ENCODE data around the gene ZACN.

Gene ZACN

DNA sequence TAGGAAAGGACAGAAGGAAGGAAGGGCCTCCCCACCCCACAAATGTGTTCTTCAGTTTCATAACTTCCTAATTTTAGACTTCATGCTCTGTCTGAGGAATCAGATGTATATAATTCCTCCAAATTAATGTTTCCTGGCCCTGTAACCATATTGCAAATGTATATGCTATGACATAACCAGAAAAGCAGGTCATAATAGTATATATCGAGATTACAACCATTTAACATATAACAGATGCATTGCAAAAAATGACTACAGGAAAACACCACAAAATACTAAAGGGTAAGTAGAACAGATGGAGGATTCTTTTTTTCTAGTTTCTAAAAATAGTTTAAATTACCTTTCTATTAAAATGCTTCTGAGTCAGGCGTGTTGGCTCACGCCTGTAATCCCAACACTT lies 27.7 kb downstream of the ZACN start:
- peak; percentile 64 for DNase-seq

DNA sequence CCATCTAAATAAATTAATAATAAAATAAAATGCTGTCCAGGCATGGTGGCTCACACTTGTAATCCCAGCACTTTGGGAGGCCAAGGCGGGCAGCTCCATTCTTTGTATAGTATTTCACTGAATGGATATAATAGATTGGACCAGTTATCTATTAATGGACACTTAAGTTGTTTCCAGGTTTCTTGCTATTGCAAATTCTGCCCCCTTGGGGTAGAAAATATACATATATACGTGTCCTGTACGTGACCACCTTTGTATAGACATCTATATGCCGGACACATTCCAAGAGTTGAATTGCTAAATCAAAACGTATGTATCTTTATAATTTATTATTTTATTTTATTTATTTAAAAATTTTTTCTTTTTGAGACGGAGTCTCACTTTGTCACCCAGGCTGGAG lies 28.5 kb downstream of the ZACN start:
- no peak for DNase-seq

DNA sequence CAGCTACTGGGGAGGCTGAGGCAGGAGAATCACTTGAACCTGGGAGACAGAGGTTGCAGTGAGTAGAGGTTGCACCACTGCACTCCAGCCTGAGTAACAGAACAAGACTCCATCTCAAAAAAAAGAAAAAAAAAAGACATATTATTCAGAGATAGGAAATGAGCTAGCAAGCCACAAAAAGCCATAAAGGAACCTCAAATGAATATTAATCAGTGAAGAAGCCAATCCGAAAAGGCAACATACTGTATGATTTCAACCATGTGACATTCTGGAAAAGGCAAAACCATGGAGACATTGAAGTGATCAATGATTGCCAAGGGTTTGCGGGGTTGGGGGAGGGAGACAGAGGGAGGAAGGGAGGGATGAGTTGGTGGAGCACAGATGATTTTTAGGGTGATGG lies 33.0 kb downstream of the ZACN start:
- peak; percentile 32 for DNase-seq

DNA sequence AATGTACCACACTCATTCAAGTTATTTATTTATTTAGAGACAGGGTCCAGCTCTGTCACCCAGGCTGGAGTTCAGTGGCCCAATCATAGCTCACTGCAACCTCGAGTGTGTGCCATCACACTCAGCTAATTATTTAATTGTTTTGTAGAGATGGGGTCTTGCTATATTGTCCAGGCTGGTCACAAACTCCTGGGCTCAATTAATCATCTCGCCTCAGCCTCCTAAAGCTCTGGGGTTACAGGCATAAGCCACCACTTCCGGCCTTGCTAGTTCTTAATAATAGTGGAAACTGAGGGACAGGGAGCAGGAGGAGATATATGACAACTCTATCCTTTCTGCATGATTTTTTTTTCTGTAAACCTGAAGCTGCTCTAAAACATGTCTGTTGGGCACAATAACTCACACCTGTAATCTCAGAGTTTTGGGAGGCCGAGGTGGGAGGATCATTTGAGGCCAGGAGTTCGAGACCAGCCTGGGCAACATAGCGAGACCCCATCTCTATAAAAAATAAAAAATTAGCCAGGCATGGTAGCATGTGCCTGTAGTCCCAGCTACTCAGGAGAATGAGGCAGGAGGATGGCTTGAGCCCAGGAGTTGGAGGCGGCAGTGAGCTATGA lies 36.3 kb downstream of the ZACN start:
- DNase-seq = no peak

DNA sequence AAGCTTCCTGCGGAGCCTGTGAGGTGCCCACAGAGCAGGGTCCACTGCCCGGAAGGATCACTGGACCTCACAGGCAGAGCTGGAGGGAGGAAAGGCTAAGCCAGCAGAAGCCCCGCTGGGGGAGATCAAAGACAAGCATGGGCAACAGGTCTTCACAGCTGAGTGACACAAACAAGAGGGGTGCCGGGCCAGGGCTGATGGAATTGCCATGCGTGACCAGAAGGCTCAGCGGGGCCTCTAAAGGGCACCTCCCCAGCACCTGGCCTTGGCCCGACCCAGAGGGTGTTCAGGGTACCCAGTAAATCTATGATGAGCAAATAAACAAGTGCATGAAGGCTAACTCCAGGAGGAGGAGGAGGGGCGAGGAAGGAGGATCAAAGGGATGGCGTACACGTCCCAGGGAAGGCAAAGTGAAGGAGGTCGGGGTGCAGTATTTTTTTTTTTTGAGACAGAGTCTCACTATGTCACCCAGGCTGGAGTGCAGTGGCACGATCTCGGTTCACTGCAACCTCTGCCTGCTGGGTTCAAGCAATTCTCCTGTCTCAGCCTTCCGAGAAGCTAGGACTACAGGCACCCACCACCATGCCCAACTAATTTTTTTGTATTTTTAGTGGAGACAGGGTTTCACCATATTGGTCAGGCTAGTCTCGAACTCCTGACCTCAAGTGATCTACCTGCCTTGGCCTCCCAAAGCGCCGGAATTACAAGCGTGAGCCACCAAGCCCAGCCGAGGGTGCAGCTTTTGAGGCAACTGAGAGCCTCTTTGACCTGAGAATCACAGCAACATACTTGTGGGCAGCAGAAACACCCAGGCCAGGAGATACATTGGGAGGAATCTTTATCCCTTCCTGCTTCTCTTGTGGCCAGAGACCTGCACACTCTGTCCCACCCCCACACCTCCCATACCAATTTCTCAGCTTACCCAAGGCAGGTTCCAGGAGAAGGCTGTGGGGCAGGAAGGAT lies 40.7 kb downstream of the ZACN start:
- DNase-seq = no peak

DNA sequence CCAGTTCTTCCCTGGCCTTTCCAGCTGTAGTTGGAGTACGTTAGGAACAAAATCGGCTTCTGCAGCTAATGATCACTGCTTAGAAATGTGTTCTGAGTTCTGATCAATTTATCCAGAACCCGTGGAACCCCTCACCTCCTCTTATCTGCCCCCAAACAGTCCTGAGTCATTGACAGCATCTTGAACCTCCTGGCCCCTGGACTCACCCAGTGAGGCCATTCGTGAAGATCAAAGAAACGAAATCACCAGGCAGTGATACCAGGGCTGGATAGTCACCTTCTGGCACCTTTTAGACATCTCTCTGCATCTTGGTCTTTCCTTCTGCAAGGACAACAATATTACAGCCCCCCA lies 41.7 kb downstream of the ZACN start:
- DNase-seq = no peak

DNA sequence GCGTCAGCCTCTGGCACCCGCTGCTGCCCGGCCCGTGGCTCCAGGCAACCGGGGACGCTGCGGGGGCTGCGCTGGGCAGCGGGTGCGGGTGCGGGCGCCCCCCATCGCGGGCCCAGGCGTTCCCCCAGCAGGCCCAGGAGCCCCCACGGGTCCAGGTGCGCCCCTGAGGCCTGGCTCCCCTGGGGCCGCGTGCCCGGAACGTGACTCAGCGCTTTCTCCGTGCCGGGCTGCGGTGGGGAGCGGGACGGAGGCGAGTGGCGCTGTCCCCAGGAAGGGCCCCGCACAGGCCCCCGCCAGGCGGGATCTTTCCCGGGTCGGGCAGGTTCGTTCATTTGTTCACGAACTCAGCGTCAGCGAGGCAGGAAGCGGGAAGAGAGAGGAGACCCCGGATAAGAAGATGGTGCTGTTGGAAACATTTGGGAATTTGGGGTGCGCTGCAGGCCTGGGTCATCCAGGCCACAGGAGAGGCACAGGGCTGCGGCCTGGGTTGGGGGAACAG lies 43.0 kb downstream of the ZACN start:
- peak; percentile 48 for DNase-seq

DNA sequence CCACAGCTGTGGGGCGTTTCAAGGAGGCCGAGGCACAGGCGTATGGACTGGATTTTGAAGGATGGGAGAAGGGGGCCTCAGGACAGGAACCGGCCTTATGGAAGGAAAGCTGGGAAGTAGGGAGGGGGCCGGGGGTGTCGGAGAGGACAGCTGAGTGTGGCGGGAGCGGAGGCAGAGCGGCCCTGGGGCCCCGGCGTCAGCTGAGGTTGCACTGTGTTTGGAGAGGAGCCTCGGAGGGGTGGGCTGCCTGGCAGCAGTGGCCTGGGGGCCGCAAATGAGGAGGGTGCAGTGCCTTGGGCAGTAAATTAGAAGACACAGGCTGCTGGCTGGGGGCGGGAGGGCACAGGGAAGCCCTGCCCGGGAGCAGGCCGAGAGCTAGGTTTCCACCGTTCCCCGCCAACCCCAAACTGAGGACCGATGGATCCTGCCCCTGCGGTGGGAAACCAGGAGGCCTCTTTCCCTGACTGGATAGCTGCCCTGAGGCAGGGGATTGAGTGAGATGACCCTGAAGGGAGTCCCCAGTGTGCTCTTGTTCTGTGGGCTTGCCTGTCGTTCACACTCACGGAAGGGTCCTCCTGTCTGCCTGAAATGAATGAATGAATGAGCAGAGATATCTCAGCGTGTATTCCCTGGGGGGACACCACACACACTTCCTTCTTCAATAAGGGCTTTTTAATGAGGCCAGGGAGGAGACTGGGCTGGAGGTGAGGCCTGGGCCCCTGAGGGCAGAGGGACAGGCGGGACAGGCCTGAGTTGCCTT lies 43.6 kb downstream of the ZACN start:
- DNase-seq = no peak

DNA sequence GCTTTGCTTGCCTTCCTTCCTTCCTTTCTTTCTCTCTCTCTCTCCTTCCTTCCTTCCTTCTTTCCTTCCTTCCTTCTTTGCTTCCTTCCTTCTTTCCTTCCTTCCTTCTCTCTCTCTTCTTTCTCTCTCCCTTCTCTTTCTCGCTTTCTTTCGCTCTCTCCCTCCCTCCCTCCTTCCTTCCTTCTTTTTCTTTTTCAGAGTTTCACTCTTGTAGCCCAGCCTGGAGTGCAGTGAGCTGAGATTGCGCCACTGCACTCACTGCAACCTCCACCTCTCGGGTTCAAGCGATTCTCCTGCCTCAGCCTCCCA lies 44.2 kb downstream of the ZACN start:
- no peak for DNase-seq

DNA sequence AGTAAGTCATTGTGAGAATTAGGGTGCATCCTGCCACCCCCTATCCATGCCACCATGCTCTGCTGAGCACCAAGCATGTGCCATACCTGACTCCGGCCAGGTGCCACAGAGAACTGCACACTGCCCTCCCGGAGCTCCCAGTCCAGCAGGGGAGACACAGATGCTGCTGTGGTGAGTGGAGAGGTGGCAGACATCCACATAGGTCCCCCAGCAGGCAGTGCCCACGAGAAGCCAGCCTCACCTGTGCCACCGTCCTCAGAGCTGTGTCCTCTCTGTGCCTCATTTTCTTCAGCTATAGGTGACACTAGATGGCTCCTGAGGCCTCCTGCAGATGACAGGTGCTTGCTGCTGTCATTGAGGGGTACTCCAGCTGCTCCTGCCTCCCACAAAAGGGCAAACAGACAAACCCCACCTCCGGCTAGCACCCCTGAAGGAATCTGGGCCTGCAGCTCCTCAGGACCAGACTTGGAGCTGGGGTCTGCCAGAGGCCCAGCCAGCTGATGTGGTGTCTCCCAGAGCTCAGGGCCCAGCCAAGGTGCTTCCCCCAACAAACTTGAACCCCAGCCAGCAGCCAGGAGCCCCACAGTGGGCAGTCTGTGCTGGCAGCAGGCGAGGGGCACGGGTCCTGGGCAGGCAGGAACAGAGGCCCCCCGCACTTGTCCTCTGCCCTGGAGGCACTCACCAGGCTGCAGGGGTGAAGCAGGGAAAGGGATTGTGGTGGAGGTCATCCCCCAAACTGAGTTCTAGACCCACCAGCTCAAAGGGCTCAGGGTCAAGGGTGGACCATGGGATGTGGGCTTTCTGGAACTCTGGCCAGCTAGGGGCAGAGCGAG lies 45.0 kb downstream of the ZACN start:
- no peak for DNase-seq

DNA sequence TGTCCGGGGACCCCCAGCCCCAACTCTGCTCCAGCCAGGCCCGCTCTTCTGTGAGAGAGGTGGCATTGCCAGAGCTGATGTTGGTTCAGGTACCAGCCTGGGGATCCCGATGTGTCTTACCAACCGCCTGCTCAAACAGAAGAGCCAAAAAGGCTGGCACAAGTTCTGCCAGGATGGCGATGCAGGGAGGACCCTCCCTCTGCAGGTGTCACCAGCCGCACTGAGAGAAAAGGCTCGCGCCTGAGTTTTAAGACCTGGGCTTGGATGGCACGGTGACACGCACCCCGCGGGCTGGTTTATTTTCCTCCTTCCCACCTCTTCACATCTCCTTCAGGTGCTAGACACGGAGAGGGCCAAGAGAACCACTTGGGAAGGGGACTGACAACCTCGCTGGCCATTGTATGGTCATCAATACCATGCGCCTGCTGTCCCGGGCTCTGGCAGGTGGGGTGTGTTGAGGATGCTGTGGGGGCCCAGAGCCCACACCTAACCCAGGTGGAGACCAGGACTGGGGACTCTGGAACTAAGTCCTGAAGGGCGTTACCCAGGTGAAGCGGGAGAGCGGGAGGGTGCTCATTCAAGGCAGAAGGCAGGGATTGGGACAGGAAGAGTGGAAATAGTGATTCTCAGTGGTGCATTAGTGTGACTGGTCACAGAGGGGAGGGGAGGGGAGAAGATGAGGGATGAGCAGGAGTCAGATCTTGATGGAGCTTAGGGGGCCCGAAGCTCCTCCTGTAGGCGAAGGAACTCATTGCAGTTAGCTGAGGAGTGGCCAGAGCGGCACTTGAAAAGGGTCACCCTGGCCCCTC lies 45.8 kb downstream of the ZACN start:
- no peak for DNase-seq

DNA sequence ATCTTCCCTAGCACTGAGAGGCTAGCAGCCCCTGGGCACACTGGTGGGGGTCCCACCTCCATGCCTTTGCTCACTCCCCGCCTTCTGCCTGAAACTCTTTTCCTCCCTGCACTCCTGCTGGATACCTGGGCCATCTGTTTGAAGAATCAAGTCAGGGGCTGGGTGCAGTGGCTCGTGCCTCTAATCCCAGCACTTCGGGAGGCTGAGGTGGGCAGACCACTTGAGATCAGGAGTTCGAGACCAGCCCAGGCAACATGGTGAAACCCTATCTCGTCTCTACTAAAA lies 46.4 kb downstream of the ZACN start:
- DNase-seq = no peak

DNA sequence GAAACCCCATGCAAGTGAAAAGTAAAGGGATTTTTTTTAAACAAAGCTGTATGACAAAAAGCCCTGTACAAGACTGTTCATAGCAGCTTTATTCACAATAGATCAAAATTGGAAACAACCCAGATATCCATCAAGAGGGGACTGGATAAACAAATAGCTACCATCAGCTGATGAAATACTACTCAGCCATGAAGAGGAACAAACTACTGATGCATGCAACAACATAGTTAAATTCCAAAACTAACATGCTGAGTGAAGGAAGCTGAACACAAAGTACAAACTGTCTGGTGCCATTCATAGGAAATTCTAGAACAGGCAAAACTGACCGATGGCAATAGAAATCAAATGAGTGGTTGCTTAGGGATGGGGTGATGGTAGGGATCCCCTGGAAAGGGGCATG lies 46.9 kb downstream of the ZACN start:
- DNase-seq = no peak

DNA sequence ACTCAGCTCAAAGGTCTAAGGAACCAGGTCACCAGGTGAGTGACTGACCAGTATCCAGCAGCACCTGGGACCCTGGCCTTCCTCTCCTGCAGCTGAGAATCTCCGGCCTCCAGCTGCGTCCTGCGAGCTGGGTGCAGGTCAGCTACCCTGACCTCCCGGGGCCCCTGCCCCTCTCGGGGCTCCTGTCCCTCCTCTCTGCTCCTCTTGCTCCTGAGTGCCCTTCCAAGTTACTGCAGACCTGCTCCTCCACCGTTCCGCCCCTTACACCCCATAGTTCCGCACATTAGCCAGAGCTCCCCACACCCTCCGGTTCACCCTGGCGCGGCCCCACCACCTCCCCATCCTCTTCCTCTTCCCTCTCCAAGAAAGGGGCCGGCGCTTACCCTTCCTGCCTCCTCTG lies 51.5 kb downstream of the ZACN start:
- no peak for DNase-seq

DNA sequence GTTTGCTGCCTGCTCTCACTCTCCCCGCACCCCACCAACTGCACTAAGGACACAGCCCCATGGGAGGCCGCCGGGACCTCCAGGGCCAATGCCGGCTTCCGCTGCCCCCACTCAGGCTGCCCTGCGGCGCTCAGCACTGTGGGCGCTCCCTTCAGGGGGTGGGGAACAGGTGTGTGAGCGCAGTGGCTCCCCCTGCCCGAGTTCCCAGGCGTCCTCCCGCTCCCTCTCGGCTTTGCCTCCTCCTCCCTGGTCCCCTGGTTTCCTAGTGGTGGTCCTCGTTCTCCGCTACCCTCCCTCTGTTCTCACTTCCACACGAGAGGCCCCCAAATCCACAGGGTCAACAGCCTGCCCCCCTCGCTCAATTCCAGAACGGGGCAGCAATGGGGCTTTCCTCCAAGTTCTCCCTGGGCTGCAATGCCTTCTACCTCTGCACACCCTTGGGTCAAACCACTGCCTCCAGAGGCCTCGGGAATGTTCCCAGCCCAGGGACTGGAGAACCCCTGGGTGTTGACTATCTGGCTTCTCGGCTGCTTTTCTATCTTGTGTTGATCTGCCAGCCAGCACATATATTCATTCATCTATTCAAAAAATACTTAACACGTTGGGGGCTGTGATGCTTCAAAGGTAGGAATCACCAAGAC lies 52.2 kb downstream of the ZACN start:
- no peak for DNase-seq

DNA sequence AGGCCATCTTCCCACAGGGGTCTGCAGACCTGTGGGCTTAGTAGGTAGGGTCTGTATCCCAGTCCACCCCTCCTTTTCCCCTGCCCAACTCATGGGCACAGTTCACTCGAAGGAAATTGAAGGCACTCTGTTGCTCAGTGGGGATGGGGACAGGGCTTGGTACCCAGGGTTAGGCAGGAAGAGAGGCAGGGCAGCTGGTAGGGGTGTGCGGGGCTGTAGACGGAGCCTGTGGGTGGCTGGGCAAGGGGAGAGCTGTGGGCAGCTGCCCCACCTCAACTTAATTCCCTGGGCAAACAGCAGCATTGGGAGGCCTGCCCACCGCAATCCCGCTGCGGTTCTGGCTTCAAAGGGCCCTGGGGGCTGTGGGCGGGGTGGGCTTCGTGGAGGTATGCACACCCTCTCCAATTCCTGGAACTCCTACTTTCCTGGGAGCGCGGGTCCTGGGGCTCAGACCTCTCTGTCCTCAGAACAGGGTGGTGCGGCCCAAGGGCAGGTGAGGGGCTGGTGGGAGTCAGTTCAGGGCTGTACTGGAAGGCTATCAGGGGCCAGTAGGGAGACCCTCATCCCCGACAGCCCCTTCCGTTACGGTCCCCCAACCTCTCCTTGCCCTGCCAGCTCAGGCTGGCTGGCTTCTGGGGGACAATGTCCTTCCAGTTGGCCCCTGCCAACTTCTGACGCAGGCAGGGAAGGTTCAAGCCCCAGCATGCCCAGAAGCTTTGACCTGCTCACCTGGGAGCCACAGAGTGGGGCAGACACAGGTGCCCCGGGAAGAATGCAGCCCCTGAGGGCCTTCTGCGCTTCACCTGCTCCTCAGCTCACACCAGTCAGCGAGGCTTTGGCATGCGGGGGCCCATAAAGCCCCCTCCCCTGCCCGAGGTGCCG lies 53.0 kb downstream of the ZACN start:
- DNase-seq = no peak

Data from fibroblast of skin of right quadriceps (primary cell).